Naive B cell (primary cell): ENCODE measurements around the gene B4GALT3. TPM values are rescaled to one million over a fixed set of nuclear protein-coding genes. Genes with fewer than 3 reads are reported as not detected.

Experiments used
- ATAC-seq, 2 donors: fragments of 150-1000 bp; cut with Tn5 transposase; 2 replicates each; pipeline ENCODE4 v1.10.0; 2021; ENCODE audit warnings: low read depth in 2 of 2, mild to moderate bottlenecking in 2 of 2, moderate library complexity in 2 of 2
- DNase-seq: peaks from one replicate; pipeline ENCODE4 v3.0.0; 2022
- H3K27ac Mint-ChIP-seq, 6 donors: one replicate each; pipeline ENCODE4 v1.8.0; 2020 to 2022; ENCODE audit warnings: mild to moderate bottlenecking in 6 of 6, mixed read lengths in 6 of 6, moderate library complexity in 5 of 6, inconsistent platforms in 2 of 6
- H3K27me3 Mint-ChIP-seq, 3 donors: one replicate each; pipeline ENCODE4 v1.8.0; 2021 to 2022; ENCODE audit warnings: mixed read lengths in 3 of 3, mild to moderate bottlenecking in 1 of 3
- H3K36me3 Mint-ChIP-seq, 2 donors: one replicate each; pipeline ENCODE4 v1.8.0; 2020 to 2022; ENCODE audit warnings: mixed read lengths in 2 of 2, inconsistent platforms in 1 of 2, mild to moderate bottlenecking in 1 of 2
- H3K4me1 Mint-ChIP-seq, 3 donors: one replicate each; pipeline ENCODE4 v1.8.0; 2020 to 2022; ENCODE audit warnings: mixed read lengths in 3 of 3, inconsistent platforms in 1 of 3, mild to moderate bottlenecking in 1 of 3, moderate library complexity in 1 of 3
- H3K4me3 Mint-ChIP-seq, 8 donors: one replicate each; pipeline ENCODE4 v1.8.0; 2020 to 2022; ENCODE audit warnings: mild to moderate bottlenecking in 8 of 8, mixed read lengths in 8 of 8, moderate library complexity in 8 of 8, inconsistent platforms in 2 of 8
- H3K9me3 Mint-ChIP-seq, 7 donors: one replicate each; pipeline ENCODE4 v1.8.0; 2020 to 2022; ENCODE audit warnings: mixed read lengths in 7 of 7, mild to moderate bottlenecking in 5 of 7, inconsistent platforms in 2 of 7, moderate library complexity in 1 of 7
- polyA plus RNA-seq, 6 donors: library from polyadenylated mRNA; unstranded; fragments of 300-500 nt; fragmentation: Illumina TruSeq; gene quantifications; one replicate each; pipeline ENCODE4 v1.2.3, GENCODE V29; 2021; ENCODE audit warnings: low read depth in 6 of 6

Gene B4GALT3
- polyA plus RNA-seq, 6 donors from 2014 or later = 37.8 to 51.6 (median 45.6) TPM

DNA sequence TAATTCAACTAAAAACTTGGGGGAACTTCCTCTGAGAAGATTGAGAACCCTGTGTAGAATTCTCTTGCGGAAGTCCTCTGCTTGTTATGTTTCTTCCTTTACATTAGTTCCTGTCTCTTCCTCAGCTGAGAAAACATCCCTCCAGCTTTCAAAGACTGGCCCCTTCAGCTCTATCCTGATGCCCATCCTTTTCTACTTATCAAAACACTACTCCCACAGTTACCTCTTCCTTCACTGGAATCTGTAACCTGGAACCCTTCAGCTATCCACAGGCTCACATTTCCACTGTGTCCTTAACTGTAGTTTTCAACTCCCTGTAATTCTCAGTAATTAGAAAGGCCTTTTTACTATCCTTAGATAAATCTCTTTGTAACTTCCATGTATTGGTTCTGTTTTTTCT lies 38.9 kb downstream of the B4GALT3 start:
- peak overlapping the region in 3 of 6 donors; percentile 42 to 67 (median 48) for H3K27ac Mint-ChIP-seq
- no peak for ATAC-seq
- no peaks in the 10 kb centered on the region for H3K9me3 Mint-ChIP-seq
- peak overlapping the region in 1 of 8 donors; percentile 70 for H3K4me3 Mint-ChIP-seq
- no peak for DNase-seq
- no peaks in the 10 kb centered on the region for H3K27me3 Mint-ChIP-seq
- no peaks in the 10 kb centered on the region for H3K36me3 Mint-ChIP-seq
- H3K4me1 Mint-ChIP-seq = peaks cover 11 to 25% (median 12%) of the 10 kb centered on the region in 3 donors

DNA sequence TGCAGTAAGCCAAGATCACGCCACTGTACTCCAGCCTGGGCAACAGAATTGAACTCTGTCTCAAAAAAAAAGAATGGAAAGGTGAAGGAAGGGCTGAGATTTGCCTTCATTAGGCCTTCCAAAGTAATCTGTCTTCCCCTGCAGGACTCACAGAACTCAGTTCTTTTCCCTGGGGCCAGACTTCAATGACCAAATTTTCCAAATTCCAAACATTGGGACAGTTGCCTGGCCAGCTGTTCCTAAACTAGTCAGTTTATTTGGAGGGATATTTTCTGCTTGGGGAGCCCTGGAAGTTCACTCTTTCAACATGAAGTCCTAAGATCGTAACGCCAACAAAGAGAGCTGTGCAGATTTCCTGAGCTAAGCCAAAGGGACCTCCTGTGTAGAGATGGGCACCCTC lies 39.4 kb downstream of the B4GALT3 start:
- DNase-seq (no peak), ATAC-seq (no peak)
- Mint-ChIP-seq H3K27me3 (no peaks in the 10 kb centered on the region), H3K9me3 (no peaks in the 10 kb centered on the region), H3K4me1 (peaks cover 11 to 25% (median 12%) of the 10 kb centered on the region in 3 donors), H3K36me3 (no peaks in the 10 kb centered on the region), H3K27ac (peak overlapping the region in 2 of 6 donors; percentile 48 to 67), H3K4me3 (peak overlapping the region in 1 of 8 donors; percentile 70)

DNA sequence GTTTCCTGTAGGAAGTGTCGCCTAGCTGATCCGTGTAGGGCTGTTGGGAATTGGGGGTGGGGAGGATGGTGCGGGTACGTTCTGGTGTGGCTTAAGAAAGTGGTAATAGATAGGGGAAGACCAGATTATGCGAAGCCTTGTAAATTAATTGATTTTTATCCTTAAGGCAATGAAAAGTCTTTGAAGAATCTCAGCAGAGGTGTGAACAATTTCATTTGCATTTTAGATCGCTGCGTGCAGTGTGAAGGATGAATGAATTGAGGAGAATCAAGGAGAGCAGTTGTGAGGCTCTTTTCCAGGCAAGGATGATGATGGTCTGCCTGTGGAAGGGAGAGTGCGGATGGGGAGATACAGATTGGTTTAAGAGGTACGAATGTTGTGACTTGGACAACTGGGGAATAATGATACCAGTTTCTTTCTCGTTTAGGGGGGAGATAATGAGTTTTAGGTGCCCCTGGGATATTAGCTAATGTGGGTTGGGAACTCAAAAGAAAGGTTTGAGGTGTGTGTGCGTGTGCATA lies 44.0 kb downstream of the B4GALT3 start:
- Mint-ChIP-seq H3K9me3 (no peaks in the 10 kb centered on the region), H3K4me3 (no peak overlapping the region), H3K27me3 (no peaks in the 10 kb centered on the region), H3K4me1 (peaks cover 29 to 51% (median 42%) of the 10 kb centered on the region in 3 donors), H3K27ac (no peak overlapping the region), H3K36me3 (no peaks in the 10 kb centered on the region)
- no peak for DNase-seq
- no peak for ATAC-seq

DNA sequence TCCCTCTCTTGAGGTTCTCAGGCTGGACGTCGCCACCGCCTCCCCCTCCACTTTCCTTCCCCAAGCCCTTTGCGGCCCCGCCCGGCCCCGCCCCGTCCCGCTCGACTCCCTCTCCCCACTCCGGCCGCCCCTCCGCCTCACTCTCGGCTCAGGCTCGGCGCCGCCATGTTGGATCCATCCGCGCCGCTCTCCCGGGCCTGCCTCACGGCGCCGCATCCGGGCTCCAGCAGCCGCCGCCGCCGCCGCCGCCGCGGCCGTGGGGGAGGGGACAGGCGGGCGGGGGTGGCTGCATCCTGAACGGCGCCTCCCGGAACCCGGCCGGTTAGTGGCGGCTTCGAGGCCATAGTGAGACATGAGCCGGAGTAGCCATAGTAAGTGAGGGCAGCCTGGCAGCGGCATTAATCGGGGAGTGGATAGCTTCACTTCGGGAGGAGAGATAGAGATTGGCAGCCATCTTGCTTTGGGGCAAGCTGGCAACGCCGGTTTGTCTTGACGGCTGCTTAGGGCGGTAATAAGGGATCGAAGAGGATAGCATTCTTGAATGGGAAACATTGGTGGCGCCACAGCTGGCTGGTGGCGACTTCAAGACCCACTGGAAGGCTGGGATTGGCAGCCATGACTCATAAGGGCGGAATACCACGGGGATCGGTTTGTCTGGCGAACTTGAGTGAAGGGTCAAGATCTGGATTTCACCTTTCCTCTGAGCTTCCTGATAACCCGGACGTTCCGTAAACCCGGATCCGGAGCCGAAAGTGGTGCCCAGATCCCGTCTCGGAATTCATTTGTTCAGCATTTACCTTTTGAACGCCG lies 44.7 kb downstream of the B4GALT3 start, which contains the start of gene DEDD:
DEDD (minus strand) TSS at position 258 of the 810 bp plus-strand sequence. CDS start 8,205 bp downstream, outside the sequence.
- H3K27ac Mint-ChIP-seq = peak within 1 kb of the TSS in 3 of 6 donors; percentile 79 to 97 (median 97)
- DNase-seq (peak; percentile 91), ATAC-seq (peak; percentile 93 to 95)
- no peaks in the 10 kb centered on the region for H3K9me3 Mint-ChIP-seq
- H3K36me3 Mint-ChIP-seq = no peaks in the 10 kb centered on the region
- peaks cover 29 to 57% (median 48%) of the 10 kb centered on the region in 3 donors for H3K4me1 Mint-ChIP-seq
- no peak within 1 kb of the TSS for H3K4me3 Mint-ChIP-seq
- no peaks in the 10 kb centered on the region for H3K27me3 Mint-ChIP-seq

DNA sequence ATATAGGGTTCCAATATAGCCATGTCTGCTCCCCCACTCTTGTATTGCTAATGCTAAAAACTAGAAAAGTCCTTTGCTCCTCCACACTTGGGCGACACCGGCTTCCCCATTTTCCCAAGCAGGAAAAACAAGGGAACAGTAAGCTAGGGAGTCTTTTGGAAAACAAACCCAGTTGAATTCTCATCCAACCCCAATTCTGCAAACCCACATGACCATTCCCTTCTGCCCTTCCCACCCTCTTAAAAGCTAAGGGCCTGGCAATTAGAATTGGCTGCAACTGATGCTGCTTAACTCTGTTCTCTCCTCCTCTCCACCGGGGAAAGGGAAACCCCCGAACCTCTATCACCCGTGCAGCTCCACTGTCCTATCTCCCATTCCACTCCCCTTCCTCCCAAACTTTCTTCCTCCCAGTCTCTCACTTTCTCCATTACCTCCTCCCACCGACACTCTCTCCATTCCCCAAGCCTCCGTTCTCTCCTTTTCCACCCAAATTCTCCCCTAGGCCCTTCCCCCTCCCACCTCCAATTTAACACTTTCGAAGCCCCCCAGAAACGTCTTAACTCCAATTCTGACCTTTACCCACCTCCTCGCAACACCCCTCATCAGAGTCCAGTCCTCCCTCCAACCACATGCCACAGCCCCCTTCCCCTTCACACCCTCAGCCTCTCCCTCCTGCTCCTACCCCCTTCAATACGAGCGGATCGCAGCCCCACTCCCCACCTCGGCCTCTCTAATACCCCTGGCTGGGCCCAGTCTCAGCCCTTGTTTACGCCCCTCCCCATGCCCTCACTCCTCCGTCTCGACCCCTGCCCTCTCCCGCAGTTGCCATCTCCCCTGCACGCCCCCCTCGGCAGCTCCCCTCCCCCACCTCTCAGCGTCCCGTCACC lies 45.5 kb downstream of the B4GALT3 start:
- Mint-ChIP-seq H3K4me1 (peaks cover 34 to 62% (median 54%) of the 10 kb centered on the region in 3 donors), H3K27ac (peak overlapping the region in 3 of 6 donors; percentile 79 to 97 (median 97)), H3K9me3 (no peaks in the 10 kb centered on the region), H3K27me3 (no peaks in the 10 kb centered on the region), H3K36me3 (peaks cover 2 to 3% of the 10 kb centered on the region in 2 donors), H3K4me3 (no peak overlapping the region)
- no peak for DNase-seq
- ATAC-seq = no peak

DNA sequence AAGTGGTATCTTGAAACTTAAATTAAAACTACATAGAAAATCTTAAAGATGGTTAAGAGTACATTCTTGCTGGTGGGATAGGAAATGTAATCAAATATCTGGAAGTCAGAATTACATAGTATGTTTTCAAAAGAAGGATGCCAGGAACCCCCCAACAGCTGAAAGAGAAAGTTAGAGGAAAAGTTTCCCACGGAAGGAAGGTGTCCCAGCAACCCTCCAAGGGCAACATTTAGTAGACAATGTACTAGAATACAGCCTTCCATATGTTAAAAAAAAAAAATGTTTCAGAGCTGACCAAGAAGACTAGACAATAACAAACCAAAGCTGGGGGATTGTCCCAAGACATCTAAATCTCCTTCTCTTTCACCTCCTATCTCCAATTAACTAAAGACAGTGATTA lies 47.0 kb downstream of the B4GALT3 start:
- Mint-ChIP-seq H3K27ac (peak overlapping the region in 3 of 6 donors; percentile 1 to 67 (median 47)), H3K9me3 (no peaks in the 10 kb centered on the region), H3K4me1 (peaks cover 34 to 64% (median 63%) of the 10 kb centered on the region in 3 donors)

DNA sequence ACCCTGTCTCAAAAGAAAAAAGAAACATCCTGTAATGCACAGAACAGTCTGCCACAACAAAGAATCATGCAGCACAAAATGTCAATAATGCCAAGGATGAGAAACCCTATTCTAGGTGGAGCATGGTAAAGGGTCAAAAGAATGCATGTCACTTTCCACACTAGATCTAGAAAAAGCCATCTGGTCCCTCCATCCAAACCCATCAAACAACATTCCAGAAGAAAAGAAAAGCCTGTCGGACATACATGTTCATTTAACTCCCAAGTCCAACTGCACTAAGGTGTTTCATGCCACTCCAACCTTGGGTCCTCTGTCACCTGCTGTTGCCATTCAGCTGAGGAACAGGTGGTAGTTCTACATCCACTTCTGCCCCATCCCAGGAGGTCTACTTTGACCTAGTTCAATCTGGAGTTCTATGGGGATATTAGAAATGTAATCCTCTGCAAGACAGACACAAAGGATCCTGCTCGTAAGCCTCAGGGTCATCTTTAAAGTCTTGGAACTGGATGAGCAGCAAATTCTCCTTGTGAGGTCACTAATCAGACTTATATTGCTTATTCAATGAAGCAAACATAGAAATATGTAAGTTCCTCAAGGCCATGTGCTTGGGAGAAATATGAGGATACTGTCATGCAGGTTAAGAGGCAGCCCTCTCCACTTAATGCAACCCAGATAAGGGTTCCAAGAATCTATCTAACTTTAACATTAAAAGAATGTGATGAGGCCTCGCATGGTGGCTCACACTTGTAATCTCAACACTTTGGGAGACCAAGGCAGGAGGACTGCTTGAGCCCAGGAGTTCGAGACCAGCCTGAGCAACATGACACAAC lies 48.5 kb downstream of the B4GALT3 start:
- peak overlapping the region in 1 of 8 donors; percentile 48 for H3K4me3 Mint-ChIP-seq
- no peaks in the 10 kb centered on the region for H3K9me3 Mint-ChIP-seq
- H3K27ac Mint-ChIP-seq = peak overlapping the region in 1 of 6 donors; percentile 6
- H3K36me3 Mint-ChIP-seq = peaks cover 6 to 23% of the 10 kb centered on the region in 2 donors
- ATAC-seq (no peak), DNase-seq (no peak)
- H3K27me3 Mint-ChIP-seq = no peaks in the 10 kb centered on the region
- H3K4me1 Mint-ChIP-seq = peaks cover 32 to 59% (median 51%) of the 10 kb centered on the region in 3 donors

More for the DNA sequence above, 47.0 kb downstream of the B4GALT3 start:
- Mint-ChIP-seq H3K36me3 (peaks cover 6 to 15% of the 10 kb centered on the region in 2 donors), H3K27me3 (no peaks in the 10 kb centered on the region), H3K4me3 (no peak overlapping the region)
- DNase-seq (no peak), ATAC-seq (no peak)

DNA sequence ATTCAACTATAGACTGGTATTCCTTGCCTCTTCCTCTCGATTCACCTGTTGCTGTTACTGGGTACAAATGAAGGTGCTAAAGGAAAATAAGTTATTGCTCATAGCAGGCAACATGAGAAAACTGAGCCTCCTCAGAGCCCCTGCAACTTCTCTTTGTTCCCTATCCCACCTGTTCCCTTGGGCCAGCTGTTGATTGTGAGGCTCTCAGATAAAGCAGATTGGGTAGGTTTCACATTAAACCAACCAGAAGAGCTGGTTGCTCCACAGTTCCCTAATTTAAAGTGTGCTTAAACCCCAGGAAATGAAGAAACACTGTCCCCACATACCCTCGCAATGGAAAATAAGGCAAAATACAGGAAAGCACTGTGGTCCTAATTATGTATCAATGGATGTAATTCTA lies 49.7 kb downstream of the B4GALT3 start:
- Mint-ChIP-seq H3K27ac (peak overlapping the region in 1 of 6 donors; percentile 15), H3K4me1 (peaks cover 37 to 68% (median 51%) of the 10 kb centered on the region in 3 donors), H3K36me3 (peaks cover 6 to 31% of the 10 kb centered on the region in 2 donors), H3K27me3 (no peaks in the 10 kb centered on the region), H3K9me3 (no peaks in the 10 kb centered on the region), H3K4me3 (peak overlapping the region in 1 of 8 donors; percentile 48)
- ATAC-seq (no peak), DNase-seq (no peak)

DNA sequence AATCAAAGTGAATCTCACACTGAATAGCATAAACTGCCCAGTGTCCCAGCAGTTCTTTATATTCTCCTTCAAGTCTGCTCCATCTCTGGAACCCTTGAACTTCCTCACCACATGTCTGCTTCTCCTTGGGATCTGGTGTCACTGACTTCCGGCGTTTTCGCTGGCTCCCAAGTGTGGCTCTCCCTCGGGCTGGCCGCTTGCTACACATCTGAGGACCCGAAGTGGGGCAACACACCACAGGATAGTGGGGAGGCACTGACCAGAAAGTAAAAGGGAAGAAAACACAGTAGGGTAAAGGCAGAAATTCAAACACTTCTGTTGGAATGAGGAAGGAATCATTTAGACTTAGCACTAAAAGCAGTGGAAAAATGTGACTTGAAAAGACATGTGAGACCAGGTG lies 54.3 kb downstream of the B4GALT3 start:
- ATAC-seq (no peak), DNase-seq (no peak)
- Mint-ChIP-seq H3K9me3 (no peaks in the 10 kb centered on the region), H3K4me3 (peak overlapping the region in 1 of 8 donors; percentile 24), H3K27me3 (no peaks in the 10 kb centered on the region), H3K27ac (peak overlapping the region in 2 of 6 donors; percentile 38 to 56), H3K36me3 (peaks cover 6 to 38% of the 10 kb centered on the region in 2 donors), H3K4me1 (peaks cover 47 to 75% (median 59%) of the 10 kb centered on the region in 3 donors)

DNA sequence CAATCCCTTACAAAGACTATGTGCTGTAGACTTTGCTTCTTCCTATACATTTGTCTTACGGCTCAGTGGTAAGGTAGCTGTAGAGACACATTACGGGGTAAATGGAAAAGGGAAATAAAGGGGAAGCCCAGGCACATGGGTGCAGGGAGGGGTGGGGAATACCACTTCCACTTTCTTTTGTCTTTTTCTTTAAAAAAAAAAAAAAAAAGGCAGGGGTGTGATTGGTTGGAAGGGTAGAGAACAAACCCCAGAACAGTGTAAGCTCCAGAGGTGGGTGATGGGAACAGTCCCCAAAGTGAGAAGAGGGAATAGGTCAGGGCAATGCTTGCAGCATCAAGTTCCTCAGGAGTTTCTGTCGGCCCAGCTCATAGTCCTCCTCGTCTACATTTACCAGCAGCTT lies 55.5 kb downstream of the B4GALT3 start:
- peaks cover 4 to 36% of the 10 kb centered on the region in 2 donors for H3K36me3 Mint-ChIP-seq
- H3K4me3 Mint-ChIP-seq = peak overlapping the region in 4 of 8 donors; percentile 15 to 72 (median 38)
- peak; percentile 27 for DNase-seq
- H3K27ac Mint-ChIP-seq = peak overlapping the region; percentile 28 to 94 (median 82)
- H3K9me3 Mint-ChIP-seq = no peaks in the 10 kb centered on the region
- peaks cover 45 to 73% (median 60%) of the 10 kb centered on the region in 3 donors for H3K4me1 Mint-ChIP-seq
- peak; percentile 11 to 25 for ATAC-seq
- H3K27me3 Mint-ChIP-seq = no peaks in the 10 kb centered on the region
